ENCODE results near the gene GRM5.
"Not testable (repeated sequence)": the region's sequence is repeated elsewhere in the genome, so short reads cannot be mapped to it uniquely, and the experiment has no call there.

GRM5 gene

DNA sequence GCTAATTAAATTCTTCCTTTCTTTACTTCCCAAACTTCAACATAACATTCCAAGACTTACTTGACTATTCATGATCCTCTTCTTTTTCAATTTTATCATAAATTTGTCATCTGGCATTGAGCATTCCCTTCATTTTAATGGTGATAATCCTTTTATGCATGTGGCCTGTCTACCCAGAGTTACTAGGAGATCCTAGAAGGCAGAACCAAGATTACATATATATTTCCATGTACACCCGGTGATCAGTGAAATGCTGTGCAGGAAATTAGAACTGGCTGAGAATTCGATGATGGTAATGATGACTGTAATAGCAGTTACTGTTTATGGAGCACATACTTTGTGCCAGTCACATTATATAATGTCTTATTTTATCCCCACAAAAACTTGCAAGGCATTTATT lies 104.2 kb downstream of the GRM5 start:
- DNase-seq, result not testable (repeated sequence)

DNA sequence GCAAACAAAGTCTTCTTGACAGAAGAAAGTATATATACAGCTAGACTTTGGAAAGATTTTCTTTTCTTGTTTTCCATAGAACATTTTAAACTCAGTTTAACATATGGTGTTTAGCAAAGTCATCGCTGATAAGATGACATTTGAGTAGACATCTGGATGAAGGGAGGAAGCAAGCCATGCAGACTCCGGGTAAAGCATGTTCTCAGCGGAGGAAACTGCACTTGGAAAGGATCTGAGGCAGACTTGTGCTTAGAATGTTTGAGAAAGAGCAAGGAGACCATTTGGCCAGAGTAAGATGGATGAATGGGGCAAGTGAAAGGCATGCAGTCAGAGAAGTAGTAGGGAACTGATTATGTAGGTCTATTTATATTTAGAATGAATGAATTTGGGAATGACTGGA lies 105.9 kb downstream of the GRM5 start:
- not testable (repeated sequence) for DNase-seq

DNA sequence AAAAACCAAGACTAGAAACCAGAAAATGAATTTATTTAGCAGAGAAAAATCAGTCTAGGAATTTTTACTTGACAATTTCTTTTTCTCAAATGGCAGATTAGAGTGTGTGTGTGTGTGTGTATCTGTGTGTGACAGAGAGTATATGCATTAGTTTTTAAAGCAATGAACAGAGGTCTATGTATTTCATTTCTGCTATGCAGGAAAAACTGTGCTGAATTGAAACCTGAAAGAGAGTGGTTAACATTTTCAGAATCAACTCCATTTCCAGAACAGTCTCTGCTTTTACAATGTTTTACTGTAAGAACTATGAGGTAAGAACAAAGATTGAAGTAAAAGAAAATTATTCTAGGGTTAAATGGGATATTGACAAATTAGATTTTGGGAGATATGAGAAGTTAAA lies 114.8 kb downstream of the GRM5 start:
- DNase-seq, result no peak

DNA sequence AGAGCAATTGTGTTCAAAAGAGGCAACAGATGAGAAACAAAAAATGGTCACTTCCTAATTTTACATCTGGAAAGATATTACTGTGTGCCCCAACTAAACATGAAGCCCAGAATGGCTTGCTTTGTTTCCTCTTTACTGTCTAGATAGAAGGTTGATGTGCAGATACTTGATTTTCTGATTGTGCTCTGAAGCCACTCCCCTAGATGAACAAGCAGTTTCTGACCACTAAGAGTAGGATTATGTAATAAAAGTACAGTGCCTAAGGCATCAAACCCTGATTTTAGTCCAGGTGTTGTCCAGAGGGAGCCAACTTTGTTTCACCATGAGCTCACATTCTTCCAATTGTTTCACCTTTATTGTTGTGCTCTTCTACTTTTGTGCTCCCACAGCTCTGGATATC lies 116.9 kb downstream of the GRM5 start:
- not testable (repeated sequence) for DNase-seq

DNA sequence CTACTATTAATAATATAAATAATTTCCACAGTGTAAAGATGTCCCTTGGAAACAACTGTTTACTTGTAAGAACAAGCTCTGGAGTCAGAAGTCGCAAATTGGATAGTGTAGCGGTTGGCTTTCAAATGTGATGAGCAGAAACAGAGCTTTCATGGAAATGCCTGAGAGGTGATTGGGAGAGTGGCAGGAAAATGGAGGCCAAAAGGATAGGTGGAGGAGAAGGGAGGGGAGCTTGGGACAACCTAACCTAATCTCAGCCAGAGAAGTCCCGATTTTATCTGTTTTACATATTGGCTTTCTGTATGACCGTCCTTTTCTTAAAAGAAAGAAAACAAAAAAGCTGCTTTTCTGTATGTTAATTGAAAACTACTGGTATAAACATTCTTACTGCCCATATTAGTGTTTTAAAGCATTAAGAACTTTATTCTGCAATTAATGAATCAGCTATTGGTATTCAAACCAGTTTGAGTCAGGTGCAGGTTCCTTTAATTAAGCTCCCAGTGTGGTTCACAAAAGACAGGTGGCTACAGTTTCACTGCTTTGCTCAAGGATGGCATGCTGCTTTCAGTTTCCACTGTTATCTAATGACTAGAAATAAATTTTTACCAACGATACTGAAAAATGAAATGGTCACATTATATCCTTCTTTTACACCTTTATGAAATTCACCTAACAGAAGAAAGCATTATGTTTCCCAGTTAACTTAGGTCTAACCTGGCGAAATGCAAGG lies 117.8 kb downstream of the GRM5 start:
- DNase-seq, result not testable (repeated sequence)

DNA sequence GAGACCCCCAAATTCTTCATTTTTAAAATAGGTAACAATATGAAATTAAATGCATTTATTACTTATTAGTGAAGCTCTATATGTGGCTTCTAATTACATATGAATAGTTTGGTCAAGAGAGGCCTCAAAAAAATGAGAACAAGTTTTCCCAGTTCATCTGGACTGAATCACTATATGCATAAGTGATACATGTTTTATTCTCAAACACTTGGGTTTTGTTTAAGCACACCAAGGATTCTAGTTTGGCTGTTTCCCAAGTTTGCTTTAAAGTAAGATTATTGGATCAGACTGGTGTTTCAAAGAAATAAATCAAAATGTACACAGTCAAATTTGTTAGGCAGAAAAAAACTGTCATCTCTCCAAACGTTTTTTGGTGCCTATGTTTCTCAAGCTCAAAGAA lies 136.1 kb downstream of the GRM5 start:
- DNase-seq, result not testable (repeated sequence)

DNA sequence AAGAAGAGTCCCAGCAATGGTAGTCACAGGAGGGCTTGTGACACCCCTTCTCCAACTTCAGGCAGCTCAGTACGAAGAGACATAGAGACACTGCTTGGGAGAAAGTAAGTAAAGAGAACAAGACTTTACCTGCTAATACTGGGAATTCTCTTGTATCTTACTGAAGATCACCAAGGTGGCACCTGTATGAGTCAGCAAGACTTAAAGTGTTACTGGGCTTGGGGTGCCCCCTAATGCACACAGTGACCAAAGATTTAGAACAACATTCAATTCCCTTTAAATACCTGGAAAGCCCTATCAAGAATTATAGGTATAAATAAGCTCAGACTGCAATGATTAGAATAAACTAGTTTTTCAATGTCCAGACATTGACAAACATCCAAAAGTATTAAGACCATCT lies 148.7 kb downstream of the GRM5 start:
- not testable (repeated sequence) for DNase-seq

DNA sequence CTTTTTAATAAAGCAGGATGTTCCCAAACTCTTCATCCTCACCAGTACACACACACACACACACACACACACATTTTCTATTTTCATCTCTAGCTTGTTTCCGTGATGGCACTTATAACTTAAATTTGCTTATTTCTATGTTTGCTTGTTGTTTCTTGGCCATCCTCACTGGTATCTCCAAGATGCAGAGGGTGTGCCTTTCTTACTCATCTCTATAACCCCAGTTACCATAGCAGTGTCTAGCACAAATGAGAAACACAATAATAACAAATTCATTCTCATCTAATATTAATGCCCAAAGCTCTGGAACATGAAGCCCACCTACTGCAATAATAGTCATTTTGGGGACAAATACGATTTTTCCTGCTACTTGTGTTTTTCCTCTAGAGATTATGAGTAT lies 156.3 kb downstream of the GRM5 start:
- DNase-seq, result no peak

DNA sequence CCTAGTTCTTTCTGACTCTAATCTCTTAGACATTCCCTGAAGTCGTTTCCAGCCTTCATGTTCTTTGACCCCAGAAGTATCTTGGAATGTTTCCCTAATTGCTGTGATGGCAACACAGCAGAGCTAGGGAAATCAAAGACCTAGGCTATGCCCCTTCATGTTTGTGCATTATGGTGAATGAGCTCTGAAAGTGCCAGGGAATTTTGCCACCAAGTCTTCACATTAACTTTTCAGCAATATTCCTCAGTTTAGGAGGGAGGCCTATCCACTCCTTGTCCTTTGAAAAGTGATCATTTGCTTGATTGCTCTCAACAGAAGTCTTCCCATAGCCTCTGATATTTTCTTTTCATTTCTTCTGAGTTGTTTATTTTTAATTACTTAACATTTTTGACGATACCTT lies 164.3 kb downstream of the GRM5 start:
- not testable (repeated sequence) for DNase-seq

DNA sequence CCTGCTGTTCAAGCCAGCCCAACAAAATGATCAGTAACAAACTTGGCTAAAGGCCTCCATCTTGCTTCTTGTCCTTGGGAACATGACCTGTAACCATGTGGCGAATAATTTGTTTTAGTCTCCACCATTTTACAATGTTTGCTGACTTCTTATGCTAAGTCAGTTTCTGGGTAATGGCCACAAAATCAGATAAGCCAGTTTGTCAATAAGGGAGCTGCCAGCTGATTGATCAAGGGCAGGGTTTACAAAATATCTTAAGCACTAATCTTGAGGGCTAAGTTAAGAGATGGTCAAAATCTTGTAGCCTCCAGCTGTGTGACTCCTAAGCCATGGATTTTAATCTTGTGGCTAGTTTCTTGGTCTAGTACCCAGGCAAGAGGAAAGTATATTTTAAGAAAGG lies 176.9 kb downstream of the GRM5 start:
- DNase-seq, result not testable (repeated sequence)

DNA sequence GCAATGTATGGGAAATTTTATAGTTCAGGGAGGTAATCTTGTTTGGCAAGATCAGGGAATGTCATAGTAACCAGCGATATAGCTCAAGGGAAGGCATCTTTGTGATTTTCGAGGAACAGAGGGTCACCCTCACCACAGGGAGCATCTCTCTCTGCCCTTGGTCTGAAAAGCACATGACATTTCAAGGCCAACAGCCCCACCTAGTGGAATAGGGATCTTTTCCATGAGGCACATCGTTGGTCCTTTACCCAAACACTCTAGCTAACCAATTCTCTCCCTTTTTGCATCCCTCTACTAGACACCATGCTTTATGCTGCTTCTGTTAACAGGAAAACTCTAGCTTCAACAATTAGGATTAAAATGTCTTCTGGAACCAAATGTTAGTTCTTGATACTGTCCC lies 179.0 kb downstream of the GRM5 start:
- DNase-seq, result peak in 4 of 5 donors; percentile 2 to 26 (median 18)

DNA sequence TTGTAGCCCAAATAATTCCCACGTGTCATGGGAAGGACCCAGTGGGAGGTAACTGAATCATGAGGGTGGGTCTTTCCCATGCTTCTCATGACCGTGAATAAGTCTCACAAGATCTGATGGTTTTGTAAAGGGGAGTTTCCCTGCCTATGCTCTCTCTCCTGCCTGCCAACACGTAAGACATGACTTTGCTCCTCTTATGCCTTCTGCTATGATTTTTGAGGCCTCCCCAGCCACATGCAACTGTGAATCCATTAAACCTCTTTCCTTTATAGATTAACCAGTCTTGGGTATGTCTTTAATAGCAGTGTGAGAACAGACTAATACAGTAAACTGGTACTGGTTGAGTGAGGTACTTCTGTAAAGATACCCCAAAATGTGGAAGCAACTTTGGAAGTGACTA lies 183.0 kb downstream of the GRM5 start:
- DNase-seq, result not testable (repeated sequence)

DNA sequence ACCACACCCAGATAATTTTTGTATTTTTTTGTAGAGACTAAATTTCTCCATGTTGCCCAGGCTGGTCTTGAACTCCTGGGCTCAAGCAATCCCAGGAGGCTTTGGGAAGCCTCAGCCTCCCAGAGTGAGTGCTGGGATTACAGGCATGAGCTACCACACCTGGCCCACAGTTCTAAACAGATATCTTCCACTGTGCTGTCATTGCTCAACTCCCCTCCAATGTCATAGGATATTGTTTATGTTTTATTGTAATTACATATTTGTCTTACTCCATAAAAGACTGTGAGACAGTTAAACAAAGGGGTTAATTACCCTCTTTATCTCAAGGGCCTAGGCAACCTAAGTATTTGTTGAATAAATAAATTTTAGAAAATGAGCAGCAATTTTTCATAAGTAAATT lies 204.2 kb downstream of the GRM5 start:
- DNase-seq, result no peak

DNA sequence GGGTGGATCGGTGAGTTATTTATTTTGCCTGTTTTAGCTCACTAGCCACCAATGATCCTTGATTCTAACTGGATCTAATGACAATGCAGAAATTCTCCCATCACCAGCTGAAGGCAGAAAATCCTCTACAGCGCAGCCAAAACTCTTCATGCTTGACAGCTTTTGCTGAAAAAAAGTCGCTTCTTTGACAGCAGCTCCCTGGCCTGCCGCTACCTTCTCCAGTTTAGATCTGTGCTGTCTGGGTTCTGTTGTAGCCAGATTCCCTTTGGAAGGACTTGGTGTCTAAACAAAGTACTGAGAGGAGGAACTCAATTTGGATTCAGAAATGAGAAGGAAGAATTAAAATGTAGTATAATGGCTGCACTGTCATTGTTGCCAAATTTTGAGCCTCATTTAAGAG lies 205.4 kb downstream of the GRM5 start:
- not testable (repeated sequence) for DNase-seq

DNA sequence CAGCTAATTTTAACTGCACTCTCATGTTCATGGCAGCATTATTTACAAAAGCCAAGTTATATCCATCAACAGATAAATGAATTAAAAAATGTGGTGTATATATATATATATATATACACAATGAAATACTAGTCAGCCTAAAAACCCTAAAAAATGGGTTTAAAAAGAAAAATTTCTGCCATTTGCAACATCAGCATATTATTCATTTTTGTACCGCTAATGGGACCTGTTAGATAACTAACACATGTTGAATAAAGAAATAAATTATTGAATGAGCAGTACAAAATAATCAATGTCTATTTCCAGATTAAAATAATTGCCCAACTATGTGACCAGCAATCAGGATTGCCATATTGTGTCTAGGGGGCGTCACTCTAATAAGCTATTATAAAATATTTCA lies 211.8 kb downstream of the GRM5 start:
- not testable (repeated sequence) for DNase-seq

DNA sequence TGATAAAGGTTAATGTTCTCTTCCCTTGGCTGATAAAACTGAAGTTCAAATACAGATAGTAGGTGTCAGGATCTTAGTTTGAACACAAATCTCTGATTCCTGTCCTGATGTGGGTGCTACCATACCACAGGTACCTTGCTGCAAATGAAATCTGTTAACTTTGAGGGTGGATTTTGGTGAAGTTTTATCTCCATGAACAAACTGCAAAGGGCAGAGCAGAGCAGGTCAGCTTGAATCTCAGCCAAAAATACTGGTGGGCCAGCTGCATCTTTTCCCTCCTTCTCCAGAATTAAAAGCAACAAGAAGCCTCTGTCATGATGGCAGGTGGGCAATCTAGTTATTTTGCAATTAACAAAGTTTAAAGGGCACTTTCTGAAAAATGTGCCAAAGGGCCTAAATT lies 214.2 kb downstream of the GRM5 start:
- DNase-seq, result not testable (repeated sequence)

DNA sequence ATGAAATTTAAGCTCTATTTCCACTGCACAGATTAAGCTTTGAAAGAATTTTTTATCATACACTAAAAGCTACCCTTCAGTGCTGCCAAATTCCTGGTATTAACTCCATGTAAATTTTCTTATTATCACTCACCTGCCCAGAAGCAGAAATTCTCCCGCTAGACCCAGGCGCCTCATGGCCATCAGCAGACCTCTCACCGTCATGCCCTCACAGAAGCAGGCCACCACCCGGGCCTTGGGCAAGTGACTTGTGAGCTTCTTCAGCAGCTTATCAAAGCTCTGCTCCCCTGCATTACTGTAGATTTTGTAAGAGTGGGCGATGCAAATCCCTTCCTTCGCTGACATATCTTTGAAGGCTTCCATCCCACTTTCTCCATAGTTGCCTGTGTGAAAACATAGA lies 216.0 kb downstream of the GRM5 start:
- DNase-seq, result not testable (repeated sequence)

DNA sequence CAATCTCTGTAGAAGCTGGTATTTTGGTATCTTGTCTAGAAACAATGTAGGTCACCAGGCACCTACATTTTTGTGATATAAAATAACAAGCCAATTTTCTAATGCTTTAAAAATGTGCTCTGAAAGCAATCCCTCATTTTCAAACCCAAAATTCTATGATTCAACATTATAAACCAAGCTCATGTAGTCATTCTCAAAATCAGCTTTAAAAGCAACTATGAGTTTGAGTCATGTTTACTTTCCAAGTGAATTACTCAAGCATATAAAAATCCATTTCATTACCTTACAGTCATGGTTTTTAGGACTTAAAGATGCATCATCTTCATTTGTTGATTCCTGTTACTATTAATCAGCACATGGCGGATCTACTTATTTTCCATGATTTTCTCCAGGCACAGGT lies 216.4 kb downstream of the GRM5 start:
- DNase-seq, result no peak

DNA sequence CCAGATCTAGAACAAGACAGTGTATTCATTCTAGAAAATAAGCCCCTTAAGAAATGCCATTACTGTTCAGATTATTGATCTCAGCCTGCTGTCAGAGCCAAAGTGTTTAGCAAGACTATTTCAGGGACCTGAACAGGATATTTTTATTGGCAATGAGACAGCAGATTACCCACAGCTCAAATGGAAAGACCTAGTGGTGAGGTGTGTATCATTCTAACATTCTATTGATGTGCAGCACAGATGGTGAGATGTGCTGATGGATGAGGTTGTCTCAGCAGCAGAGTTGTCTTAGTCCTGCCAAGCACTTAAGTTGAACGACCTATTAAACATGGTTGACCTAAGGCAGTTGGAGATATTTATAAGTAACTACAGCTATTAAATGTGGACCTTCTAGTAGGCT lies 219.5 kb downstream of the GRM5 start:
- not testable (repeated sequence) for DNase-seq

DNA sequence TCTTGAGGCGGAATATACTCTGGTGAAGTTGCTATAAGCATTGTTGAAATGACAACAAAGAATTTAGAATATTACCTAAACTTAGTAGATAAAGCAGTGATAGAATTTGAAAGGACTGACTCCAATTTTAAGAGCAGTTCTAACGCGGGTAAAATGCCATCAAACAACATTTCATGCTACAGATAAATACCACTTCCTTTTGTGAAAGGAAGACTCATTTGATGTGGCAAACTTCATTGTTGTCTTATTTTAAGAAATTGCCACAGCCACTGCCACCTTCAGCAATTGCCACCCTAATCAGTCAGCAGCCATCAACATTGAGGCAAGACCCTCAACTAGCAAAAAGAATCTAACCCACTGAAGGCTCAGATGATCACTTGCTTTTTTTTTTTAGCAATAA lies 220.8 kb downstream of the GRM5 start:
- peak in 2 of 5 donors; percentile 11 to 36 for DNase-seq

DNA sequence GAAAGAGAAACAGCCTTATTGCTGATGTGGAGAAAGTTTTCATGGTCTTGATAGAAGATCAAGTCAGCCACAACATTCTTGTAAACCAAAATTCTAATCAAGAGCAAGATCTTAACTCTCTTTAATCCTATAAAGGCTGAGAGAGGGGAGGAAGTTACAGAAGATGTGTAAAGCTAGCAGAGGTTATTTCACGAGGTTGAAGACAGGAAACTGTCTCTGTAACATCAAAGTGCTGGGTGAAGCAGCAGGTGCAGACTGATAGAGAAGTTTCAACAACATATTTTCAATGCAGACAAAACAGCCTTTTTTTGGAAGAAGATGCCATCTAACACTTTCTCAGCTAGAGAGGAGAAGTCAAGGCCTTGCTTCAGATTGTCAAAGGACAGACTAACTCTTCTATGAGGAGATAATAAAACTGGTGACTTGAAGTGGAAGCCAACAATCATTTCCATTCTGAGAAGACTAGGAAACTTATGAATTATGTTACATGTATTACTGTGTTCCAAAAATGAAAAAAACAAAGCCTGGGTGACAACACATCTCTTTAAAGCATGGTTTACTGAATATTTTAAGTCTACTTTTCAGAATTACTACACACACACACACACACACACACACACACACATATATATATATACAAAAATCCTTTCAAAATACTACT lies 221.9 kb downstream of the GRM5 start:
- DNase-seq, result peak in 2 of 5 donors; percentile 6 to 65

DNA sequence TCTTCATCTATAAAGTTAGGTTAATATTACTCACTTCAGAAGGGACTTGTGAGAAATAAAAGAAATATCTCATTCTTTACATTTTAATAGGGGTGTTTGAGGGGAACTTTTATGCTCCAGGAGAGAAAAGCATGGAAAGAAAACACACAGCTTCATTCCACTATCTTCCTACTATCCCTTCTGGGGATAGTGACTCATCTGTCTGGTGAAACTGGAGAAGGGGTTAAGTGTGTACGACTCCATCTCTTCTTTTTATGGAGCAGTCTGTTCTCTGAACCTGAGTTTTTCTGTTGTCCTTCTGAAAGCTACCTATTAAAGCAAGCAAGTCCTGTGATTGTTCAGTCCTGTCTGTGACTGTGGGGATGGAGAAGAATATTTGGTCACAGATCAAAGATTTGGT lies 227.6 kb downstream of the GRM5 start:
- not testable (repeated sequence) for DNase-seq

DNA sequence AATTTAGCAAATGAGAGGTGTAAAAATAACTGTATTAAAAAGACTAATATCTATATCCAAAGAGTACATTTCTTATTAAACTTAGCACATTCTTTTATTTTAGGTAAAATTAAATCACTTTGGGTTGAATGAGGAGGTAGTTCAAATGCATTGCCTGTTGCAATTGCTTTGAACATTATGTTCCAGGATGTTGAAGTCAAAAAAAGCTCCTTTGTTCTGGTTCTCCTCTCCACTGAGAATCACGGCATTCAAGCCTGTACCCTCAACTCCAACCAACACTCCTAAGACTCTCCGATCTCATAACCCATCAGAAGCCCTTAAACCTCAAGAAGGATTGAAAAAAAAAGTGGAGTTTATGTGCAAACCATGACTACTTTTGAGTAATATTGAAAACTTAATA lies 230.1 kb downstream of the GRM5 start:
- DNase-seq, result not testable (repeated sequence)

DNA sequence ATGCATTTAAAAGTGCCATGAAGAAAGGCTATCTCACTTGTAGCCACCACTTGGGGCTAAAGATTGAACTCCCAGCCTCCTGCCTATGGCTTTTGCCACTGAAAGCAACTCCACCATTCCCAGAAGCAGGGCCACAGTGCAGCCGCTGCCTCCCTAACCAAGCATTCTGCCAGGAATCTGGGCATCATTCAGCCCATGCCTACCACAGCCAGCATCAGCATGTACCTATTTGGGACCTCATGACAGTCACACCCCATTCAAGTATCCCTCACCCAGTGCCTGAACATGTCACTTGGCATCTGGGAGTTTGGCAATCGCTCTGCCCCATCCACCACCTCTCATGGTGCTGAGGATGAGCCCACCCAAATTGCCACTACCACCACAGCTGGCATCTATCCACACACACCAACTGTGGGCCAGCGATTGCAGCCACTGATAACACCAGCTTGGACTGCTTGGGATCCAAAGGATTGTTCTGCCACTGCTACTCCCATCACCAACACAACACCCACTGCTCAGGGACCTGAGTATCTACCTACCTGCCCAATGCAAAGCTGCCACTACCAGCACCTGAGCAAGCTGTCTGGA lies 234.4 kb downstream of the GRM5 start:
- no peak for DNase-seq

Measured in T-helper 1 cell (primary cell).